IPS-18c (cell line): ENCODE data around the gene VAV1.
"Not testable (repeated sequence)": the region's sequence is repeated elsewhere in the genome, so short reads cannot be mapped to it uniquely, and the experiment has no call there.

Experiments used
- H3K4me3 ChIP-seq: 2 replicates; pipeline ENCODE4 v1.7.0; 2013; ENCODE audit warnings: low read depth, mild to moderate bottlenecking, low read length, moderate library complexity; ENCODE audit not compliant: insufficient read depth
- H3K9me3 ChIP-seq: one replicate; pipeline ENCODE4 v1.6.1; 2013; ENCODE audit warnings: mild to moderate bottlenecking, low read length, moderate library complexity; ENCODE audit not compliant: control insufficient read depth, insufficient read depth

VAV1 gene

DNA sequence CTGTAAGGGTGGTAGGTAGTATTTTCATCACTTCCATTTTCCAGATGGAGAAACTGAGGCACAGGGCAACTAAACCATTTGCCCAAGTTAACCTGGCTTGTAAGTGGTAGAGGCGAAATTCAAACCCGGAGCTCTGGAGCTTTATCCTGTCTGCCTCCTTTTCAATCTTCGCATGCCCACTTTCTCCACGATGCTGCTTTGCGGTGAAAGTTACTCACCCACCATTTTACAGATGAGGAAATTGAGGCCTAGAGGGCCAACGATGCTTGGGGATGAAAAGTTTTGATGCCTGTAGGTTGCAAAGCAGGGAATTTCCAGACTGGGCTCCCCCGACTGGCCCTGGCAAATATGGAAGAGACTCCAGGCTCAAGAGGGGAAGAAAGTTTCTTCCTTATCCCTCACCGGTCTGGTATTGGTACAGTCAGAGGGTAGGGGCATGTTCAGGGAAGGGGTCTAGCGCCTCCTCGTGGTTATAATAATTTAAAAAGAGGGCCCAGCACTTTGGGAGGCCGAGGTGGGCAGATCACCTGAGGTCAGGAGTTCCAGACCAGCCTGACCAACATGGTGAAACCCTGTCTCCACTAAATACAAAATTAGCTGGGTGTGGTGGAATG, 3.4 kb upstream of the VAV1 start:
- H3K9me3 ChIP-seq, result no peaks in the 10 kb centered on the region
- no peak overlapping the region for H3K4me3 ChIP-seq

DNA sequence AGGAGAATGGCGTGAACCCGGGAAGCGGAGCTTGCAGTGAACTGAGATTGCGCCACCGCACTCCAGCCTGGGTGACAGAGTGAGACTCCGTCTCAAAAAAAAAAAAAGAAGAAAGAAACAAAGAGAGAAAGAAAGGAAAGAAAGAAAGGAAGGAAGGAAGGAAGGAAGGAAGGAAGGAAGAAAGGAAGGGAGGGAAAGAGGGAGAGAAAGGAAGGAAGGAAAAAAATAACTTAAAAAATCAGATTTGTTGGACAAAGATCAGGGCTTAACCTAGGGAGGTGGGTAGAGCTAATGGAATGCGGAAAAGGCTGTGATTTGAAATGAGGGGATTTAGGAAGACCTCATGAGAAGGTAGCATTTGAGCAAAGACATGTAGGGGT, 870 bp upstream of the VAV1 start:
- H3K9me3 ChIP-seq, H3K4me3 ChIP-seq: not testable (repeated sequence)

DNA sequence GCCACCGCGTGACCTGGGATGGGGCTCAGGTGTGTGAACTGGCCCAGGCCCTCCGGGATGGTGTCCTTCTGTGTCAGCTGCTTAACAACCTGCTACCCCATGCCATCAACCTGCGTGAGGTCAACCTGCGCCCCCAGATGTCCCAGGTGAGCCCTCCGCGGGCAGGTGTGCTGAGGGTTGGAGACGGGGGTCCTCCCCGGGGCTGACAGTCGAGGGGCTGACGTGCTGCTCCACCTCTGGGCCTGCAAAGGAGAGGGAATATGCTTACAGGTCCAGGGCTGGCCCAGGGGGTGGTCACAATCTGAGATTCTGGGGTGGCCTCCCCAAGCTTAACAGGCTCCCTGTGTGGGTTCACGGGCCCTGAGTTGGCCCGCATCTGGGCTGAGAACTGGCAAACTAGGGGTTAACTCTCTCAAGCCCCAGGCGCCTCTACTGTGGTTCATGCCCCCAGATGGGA, 386 bp downstream of the VAV1 start:
- H3K4me3 ChIP-seq, result no peak overlapping the region
- no peaks in the 10 kb centered on the region for H3K9me3 ChIP-seq

DNA sequence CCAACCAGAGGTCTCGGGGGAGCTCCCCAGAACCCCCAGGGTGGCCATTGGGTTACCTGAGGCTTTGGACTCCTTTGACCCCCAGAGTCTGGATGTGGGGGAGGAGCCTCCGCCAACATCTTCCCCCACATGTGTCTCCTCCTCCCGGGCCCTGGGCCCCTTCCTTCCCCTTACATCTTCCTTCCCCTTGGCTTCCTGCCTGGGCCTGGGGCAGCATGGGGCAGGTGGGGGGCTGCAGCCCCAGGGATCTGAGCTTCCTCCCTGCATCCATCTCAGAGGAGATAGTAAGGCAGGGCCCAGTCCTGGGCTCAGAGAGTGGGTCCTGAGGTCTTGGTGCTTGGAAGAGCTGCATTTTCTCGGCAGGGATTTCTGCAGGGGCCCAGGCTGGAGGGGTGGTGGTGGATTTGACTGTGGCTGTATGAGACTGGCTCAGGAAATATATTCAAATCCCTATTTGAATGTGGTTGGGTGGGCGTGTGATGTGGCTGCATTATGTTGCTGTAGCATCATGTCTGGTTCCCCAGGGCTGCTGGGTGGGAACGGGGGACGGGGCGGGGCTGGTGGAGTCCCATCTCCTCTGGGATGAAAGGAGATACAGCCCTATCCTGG, 919 bp downstream of the VAV1 start:
- H3K4me3 ChIP-seq, result no peak overlapping the region
- no peaks in the 10 kb centered on the region for H3K9me3 ChIP-seq

DNA sequence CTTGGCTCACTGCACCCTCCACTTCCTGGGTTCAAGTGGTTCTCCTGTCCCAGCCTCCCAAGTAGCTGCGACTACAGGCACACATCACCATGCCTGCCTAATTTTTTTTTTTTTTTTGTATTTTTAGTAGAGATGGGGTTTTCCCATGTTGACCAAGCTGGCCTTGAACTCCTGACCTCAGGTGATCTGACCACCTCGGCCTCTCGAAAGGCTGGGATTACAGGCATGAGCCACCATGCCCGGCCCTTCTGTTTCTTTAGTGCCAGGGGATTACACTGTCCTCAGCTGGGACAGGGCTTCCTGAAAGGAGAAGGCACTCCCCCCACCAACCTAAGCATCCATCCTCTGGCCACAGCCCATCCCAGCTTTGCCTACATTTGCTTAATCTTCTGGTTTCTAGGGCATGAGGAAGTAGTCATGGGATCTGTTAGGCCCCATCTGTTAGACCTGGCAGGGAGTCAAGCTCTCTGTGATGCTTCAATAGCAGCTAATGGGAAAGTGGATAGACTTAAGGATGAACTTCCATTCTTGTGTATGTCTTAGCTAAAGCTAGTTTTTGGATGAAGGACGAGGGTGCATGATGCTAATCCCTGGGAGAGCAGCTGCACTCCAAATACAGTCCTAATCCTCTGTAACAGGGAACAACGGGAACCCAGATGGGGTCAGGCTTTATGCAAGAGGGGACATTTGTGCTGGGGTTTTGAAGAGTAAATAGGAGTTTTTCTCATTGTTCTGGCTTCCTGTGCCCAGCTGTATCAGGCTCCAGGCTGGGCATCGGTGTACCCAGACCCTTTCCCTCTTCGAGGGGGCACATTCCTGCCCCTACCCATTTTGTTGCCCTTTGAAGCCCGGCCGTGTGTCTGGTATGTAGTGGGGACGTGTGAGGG, 2.6 kb downstream of the VAV1 start:
- H3K9me3 ChIP-seq, result no peaks in the 10 kb centered on the region

DNA sequence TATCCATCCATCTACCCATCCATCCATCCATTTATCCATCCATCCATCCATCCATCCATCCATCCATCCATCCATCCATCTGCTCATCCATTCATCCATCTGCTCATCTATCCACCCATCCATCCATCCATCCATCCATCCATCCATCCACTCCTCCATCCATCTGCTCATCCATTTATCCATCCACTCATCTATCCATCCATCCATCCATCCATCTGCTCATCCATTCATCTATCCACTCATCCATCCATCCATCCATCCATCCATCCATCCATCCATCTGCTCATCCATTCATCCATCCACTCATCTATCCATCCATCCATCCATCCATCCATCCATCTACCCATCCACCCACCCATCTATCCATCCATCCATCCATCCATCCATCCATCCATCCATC, 3.5 kb downstream of the VAV1 start:
- not testable (repeated sequence) for H3K4me3 ChIP-seq, H3K9me3 ChIP-seq

More for the DNA sequence above, 2.6 kb downstream of the VAV1 start:
- H3K4me3 ChIP-seq, result no peak overlapping the region

DNA sequence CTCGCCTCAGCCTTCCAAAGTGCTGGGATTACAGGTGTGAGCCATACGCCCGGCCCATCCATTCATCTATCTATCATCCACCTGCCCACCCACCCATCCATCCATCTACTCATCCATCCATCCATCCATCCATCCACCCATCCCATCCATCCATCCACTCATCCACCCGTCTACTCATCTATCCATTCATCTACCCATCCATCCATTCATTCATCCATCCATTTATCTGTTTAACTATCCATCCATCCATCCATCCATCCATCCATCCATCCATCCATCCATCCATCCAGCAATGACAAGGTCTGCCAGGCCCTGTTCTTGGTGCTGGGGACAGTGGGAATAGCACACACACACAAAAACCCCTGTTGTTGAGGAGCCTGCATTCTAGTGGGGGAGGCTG, 4.5 kb downstream of the VAV1 start:
- H3K9me3 ChIP-seq, result no peaks in the 10 kb centered on the region
- no peak overlapping the region for H3K4me3 ChIP-seq

DNA sequence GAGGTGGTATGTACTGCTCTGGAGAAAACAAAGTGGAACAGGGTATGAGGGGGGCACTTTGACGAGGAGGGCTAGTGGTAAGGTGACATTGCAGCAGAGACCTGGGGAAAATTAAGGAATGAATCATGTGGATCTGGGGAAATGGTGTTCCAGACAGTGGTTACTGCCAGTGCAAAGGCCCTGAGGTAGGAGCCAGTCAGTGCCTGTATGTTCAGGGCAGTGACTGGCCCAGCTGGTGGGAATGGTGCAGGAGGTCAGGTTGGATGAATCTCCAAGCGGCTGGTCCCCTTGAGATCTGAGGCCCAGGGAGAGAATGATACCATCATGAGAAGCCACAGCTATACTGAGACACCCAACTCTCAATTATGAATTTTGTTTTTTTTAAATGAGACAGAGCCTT, 4.9 kb downstream of the VAV1 start:
- H3K4me3 ChIP-seq, result no peak overlapping the region

DNA sequence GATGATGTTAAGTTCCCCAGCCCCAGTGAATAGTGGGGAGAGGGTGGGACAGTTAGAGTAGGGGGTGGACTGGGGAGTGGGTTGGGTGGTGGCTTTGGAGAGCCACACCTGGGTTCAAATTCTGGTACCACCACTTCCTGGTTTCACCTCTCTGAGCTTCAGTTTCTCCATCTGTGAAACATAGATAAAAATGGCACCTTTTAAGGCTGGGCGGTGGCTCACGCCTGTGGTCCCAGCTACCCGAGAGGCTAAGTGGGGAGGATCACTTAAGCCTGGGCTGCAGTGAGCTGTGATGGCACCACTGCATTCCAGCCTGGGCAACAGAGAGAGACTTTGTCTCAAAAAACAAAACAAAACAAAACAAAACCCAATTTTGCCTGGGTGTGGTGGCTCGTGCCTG, 5.9 kb downstream of the VAV1 start:
- no peaks in the 10 kb centered on the region for H3K9me3 ChIP-seq
- no peak overlapping the region for H3K4me3 ChIP-seq

More for the DNA sequence above, 4.9 kb downstream of the VAV1 start:
- H3K9me3 ChIP-seq, result no peaks in the 10 kb centered on the region

DNA sequence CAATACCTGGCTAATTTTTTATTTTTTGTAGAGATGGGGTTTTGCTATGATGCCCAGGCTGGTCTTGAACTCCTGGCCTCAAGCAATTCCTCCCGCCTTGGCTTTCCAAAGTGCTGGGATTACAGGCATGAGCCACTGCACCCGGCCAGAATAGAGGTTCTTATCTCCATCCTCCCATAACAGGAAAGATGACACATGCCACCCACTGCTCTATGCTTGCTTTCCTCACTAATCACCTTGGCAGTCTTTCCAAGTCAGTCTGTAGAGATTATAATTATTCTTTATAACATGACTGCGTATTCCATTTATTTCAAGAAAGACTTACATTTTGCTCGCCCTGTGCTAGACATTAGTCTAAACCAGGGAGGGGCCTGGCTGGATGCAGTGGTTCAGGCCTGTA, 6.7 kb downstream of the VAV1 start:
- Histone ChIP-seq H3K4me3 (no peak overlapping the region), H3K9me3 (no peaks in the 10 kb centered on the region)

DNA sequence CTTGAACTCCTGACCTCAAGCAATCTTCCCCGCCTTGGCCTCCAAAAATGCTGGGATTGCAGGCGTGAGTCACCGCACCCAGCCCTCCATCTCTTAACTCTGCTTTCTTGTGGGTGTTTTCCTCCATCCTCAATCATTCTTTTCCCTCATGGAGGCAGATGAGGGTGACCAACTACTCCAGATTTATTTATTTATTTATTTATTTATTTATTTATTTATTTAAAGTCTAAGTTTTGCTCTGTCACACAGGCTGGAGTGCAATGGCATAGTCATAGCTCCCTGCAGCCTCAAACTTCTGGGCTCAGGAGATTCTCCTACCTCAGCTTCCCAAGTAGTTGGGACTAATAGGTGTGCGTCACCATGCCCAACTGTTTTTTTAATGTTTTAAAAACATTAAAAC, 14.9 kb downstream of the VAV1 start:
- peaks cover 8% of the 10 kb centered on the region for H3K9me3 ChIP-seq
- no peak overlapping the region for H3K4me3 ChIP-seq

DNA sequence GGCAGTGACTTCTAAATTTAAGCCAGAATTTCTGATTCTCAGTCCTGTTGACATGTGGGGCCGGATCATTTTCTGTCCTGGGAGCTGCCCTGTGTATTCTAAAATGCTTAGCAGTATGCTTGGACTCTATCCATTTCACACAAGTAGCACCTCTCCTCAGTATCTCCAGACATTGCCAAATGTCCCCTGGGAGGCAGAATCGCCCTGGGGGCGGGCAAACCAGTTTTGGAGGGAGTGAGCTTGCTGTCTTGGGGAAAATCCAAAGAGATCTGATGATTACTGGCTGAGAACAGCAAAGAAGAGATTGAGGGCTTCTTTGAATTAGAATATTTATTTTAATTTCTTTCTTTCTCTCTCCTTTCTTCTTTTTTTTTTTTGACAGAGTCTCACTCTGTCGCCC, 16.4 kb downstream of the VAV1 start:
- Histone ChIP-seq H3K9me3 (peaks cover 8% of the 10 kb centered on the region), H3K4me3 (no peak overlapping the region)

DNA sequence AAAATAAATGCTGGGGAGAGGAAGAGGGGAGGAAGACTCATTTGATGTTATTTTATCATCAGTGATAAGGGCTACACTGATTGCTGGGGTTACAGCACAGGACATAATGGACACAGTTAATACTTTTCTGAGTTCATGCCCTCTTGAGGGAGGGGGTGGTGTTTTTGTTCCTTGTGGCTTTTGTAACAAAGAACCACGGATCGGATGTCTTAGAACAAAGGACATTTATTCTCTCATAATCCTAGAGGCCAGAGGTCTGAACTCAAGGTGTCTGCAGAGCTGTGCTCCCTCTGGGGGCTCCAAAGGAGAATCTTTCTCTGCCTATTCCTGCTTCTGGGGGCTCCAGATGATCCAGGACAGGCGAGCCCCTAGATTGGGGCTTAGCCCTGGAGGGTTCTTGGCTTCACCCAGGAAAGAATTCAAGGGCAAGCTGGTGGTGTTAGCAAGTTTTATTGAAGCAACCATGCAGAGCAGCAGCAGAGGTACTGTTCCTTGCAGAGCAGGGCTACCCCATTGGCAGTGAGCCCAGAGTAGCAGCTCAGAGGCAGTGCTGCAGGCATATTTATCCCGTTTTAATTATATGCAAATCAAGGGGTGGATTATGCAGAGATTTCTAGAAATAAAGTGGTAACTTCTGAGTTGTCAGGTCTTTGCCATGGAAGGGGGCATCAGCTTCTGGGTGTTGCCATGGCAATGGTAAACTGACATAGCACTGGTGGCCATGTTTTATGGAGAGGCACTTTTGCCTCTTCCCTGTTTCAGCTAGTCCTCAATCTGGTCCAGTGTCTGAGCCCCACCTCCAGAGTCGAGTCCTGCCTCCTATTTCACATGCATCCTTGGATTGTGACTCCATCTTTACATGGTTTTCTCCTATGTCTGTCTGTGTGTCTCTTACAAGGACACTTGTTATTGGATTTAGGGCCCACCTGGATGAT, 18.0 kb downstream of the VAV1 start:
- no peak overlapping the region; the same call in 1 of the 2 replicates for H3K4me3 ChIP-seq
- peaks cover 13% of the 10 kb centered on the region for H3K9me3 ChIP-seq

DNA sequence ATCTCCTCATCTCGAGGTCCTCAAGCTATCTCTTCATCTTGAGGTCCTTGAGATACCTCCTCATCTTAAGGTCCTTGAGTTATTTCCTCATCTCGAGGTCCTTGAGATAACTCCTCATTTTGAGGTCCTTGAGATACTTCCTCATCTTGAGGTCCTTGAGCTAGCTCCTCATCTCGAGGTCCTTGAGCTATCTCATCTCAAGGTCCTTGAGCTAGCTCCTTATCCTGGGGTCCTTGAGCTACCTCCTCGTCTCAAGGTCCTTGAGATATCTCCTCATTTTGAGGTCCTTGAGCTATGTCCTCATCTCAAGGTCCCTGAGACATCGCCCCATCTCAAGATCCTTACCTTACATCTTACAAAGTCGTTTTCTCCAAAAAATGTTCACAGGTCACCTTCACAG, 18.7 kb downstream of the VAV1 start:
- H3K4me3 ChIP-seq, result no peak overlapping the region
- peaks cover 13% of the 10 kb centered on the region for H3K9me3 ChIP-seq

DNA sequence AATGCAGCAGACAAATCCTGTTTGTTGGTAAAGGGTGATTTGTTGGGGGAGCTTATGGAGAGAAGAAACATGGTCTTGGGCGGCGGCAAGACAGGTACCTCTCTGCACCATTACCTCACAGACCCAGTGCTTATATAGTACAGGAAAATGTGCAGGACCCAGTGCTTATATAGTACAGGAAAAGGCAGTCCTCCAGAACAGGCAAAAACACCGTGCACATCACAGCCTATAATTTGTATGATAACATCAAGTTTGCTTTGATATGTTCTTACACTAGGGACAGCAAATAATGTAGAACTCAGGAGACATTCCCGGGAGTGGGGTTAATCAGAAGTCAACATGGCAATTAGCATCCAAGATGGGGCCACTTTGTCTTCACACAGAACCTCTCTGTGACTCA, 20.9 kb downstream of the VAV1 start:
- H3K9me3 ChIP-seq, result peaks cover 13% of the 10 kb centered on the region
- H3K4me3 ChIP-seq, result no peak overlapping the region

DNA sequence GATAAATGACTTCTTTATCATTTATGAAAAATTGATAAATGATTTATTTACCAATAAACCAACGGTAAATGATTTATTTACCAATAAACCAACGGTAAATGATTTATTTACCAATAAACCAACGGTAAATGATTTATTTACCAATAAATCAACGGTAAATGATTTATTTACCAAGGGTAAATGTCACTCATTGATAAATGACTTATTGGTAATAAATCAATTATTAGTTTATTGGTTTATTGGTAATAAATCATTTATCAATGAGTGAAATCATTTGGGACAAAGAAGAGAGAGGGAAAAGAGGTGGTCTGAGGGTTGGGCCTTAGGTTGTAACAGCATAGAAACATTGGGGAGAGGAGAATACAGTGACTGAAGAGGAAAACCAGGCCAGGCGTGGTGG, 21.5 kb downstream of the VAV1 start:
- H3K4me3 ChIP-seq, result no peak overlapping the region
- H3K9me3 ChIP-seq, result peaks cover 13% of the 10 kb centered on the region

DNA sequence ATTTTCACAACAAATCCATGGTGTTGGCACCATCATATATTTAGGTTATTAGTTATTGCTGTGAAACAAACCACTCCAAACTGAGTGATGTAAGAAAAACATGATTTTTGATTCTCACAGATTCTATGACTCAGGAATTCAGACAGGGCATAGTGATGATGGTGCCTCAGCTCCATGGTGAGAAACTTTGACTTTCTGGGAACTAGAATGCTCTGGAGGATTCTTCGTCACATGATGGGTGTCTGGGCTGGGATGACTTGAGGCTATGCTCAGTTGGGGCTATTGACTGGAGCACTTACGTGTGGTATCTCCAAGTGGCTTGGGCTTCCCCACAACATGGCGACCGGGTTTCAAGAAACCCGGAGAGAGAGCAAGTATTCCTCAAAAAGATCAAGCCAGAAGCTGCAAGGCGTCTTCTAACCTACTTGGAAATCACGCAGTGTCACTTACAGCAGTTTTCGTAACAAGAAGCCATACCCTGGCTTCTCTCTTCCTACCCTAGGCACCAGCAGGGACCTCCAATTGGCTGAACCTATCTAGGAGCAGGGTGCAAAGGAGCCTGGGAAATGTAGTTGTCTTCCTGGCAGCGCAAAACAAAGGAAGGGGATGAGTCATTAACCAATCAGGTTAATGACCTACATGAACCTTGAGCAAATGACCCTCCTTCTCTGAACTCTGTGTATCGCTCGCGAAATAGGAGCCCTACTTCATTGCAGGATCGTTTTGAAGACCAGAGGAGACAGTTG, 22.4 kb downstream of the VAV1 start:
- H3K4me3 ChIP-seq, result no peak overlapping the region
- peaks cover 13% of the 10 kb centered on the region for H3K9me3 ChIP-seq
